Ovary (tissue), 9 donors: ENCODE measurements around the gene TLR6. TPM values are rescaled to one million over a fixed set of nuclear protein-coding genes. Genes with fewer than 3 reads are reported as not detected.

ENCODE experiments used
- DNase-seq, 5 donors: peaks; one replicate each; pipeline ENCODE4 v3.0.0-alpha.2; 2019 to 2020
- H3K27ac ChIP-seq, 2 donors: fragments of 200-600 bp; one replicate each; pipeline versions ENCODE4 v1.5.1 to v1.8.0; 2019 to 2022
- H3K27me3 ChIP-seq: fragments of 200-600 bp; one replicate; pipeline ENCODE4 v1.8.0; 2022
- H3K36me3 ChIP-seq: fragments of 200-600 bp; sonication (generic); one replicate; pipeline ENCODE4 v1.5.1; 2019
- H3K4me1 ChIP-seq: one replicate; pipeline ENCODE4 v1.8.1; 2013; ENCODE audit warnings: mild to moderate bottlenecking, moderate library complexity; ENCODE audit not compliant: insufficient read depth
- H3K4me3 ChIP-seq: fragments of 200-600 bp; sonication (generic); one replicate; pipeline ENCODE4 v1.5.1; 2017
- H3K9me3 ChIP-seq, 2 donors: fragments of 200-600 bp in 1 of 2; sonication (generic) in 1 of 2; one replicate each; pipeline versions ENCODE4 v1.5.1 to v1.8.1; 2013 to 2019; ENCODE audit warnings: mild to moderate bottlenecking in 1 of 2, moderate library complexity in 1 of 2
- EP300 ChIP-seq: sonication (generic); formaldehyde crosslinking; IDR thresholded peaks from one replicate; pipeline ENCODE4 v1.6.1; 2017; ENCODE audit warnings: antibody characterized with exemption
- POLR2A ChIP-seq: fragments of 450-650 bp; IDR thresholded peaks from one replicate; pipeline ENCODE4 v1.6.1; 2017; ENCODE audit warnings: antibody characterized with exemption, mild to moderate bottlenecking, moderate library complexity
- WGBS, 3 donors: extraction: QIAGEN DNeasy Blood & Tissue Kit in 1 of 3; methylation state at CpG; one replicate each; pipeline versions ENCODE4 v1.1.5 to v1.1.7; 2013 to 2017; 5-methylcytosine and 5-hydroxymethylcytosine counted together
- intact Hi-C, 4 donors: fragments of 100-400 bp; cut with DNase I; formaldehyde crosslinking; loops; one replicate each; pipeline versions ENCODE4 v1.11.0 to v1.15.1; 2022 to 2023
- polyA plus RNA-seq, 2 donors: library from polyadenylated mRNA; stranded (reverse); fragments of 200-250 nt in 1 of 2; fragments of 350-450 nt in 1 of 2; fragmentation: Illumina TruSeq in 1 of 2; extraction: RNeasy Lipid Tissue Mini Kit (QIAGEN cat#74804) in 1 of 2; gene quantifications; one replicate each; pipeline ENCODE4 v1.2.3, GENCODE V29; 2013 to 2014
- total RNA-seq, 7 donors: library from RNA; depleted of rRNA in 2 of 7; stranded (reverse); fragments of >200 nt in 2 of 7; fragmentation: NEBNext Ultra II Directional in 3 of 7; extraction: Animal tissue kit (Norgen Biotek cat#: 25700) in 3 of 7; gene quantifications; one replicate each; pipeline versions ENCODE4 v1.1.0 to v1.2.4, GENCODE V29; 2016 to 2023
- TF ChIP-seq, protein P1 (sequence below), 3 donors: fragments of 450-650 bp in 2 of 3; fragments of 200-600 bp in 1 of 3; IDR thresholded peaks; one replicate each; pipeline versions ENCODE4 v1.5.1 to v1.8.0; 2016 to 2022; ENCODE audit warnings: antibody characterized with exemption in 3 of 3, mild to moderate bottlenecking in 1 of 3
- donor health status: DM: no; HTN: no; CAD: no; lungs with moderate emphysema.
- donor health status: DM: no; HTN: no; CAD: no.
- donor health status: Bipolar disorder and iron deficiency.
- donor health status: DM: yes; HTN: yes; CAD: no.
- donor health status: DM: no; HTN: no; CAD: no.
- donor health status: DM: yes; HTN: yes; CAD: no.

TLR6 gene
- total and polyA plus RNA-seq, 9 donors, result 0.52 to 5.0 (median 2.6) TPM

DNA sequence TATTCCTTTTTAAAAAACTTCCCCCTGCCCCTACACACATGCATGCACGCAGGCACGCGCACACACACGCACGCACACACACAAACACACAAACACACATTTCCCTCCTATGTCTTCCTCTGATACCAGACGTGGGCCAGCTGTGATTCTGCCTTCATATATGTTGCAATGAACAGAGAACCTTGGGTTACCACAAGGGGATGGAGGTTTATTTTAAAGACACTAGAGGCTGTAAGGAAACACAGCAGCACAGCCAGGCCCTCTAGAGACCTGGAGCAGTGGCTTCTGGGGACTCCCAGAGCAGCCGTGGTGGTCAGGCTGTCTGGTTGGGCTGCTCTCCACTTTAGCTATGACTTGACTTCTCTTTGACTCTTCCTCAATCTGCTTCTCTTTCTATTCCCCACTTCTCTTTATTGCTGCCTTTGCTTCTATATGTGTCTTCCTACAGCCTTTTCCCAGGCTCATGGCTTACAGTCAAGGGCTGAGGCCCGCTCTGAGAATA, 70.7 kb downstream of the TLR6 start:
- no peak for DNase-seq
- no peak overlapping the region for H3K4me3 ChIP-seq

DNA sequence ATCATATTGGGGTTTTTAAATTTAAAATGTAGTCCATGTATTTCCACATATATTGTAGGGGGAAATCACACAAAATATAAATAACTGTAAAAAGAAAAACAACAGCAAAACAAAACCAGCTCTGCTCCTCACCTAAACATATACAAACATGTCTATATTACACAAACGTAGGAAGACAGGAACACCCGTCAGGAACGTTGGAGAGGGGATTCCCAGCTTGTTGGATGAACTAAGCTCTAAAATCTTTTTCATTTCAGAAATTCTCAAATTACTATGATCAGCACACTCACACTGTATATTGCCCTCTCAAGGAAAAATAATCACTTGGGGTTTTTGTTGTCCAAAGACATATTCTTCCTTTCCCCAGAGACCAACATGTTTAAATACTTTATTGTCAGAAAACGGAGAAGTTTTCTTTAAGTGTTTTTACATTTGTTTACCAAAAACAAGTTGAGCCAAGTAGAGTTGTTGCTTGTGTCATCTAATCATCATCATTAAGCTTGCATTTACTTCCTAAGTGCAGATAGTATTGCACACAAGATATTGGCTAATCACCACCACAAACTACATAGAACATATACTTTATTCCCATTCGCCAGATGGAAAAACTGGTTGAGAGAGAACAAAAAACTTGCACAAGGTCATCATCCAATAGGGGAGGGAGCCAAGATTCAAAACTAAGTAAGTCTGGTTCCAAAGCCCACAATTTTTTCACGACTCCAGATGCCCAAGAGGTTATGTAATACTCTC, 71.4 kb downstream of the TLR6 start:
- Histone ChIP-seq H3K27me3 (no peaks in the 10 kb centered on the region), H3K4me3 (no peak overlapping the region), H3K4me1 (no peaks in the 10 kb centered on the region), H3K36me3 (no peaks in the 10 kb centered on the region), H3K27ac (no peak overlapping the region), H3K9me3 (no peaks in the 10 kb centered on the region)
- intact Hi-C loops, result no loop called here
- 71 to 75% (median 73%) methylated on average over 6 of the region's 6 CpGs for WGBS, 3 donors
- no peak for DNase-seq
- TF ChIP-seq, protein P1, sequence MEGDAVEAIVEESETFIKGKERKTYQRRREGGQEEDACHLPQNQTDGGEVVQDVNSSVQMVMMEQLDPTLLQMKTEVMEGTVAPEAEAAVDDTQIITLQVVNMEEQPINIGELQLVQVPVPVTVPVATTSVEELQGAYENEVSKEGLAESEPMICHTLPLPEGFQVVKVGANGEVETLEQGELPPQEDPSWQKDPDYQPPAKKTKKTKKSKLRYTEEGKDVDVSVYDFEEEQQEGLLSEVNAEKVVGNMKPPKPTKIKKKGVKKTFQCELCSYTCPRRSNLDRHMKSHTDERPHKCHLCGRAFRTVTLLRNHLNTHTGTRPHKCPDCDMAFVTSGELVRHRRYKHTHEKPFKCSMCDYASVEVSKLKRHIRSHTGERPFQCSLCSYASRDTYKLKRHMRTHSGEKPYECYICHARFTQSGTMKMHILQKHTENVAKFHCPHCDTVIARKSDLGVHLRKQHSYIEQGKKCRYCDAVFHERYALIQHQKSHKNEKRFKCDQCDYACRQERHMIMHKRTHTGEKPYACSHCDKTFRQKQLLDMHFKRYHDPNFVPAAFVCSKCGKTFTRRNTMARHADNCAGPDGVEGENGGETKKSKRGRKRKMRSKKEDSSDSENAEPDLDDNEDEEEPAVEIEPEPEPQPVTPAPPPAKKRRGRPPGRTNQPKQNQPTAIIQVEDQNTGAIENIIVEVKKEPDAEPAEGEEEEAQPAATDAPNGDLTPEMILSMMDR (IDR thresholded peaks at IDR 0.05), result no peak
- no peak for TF ChIP-seq POLR2A
- no peak for TF ChIP-seq EP300

More for the DNA sequence above, 70.7 kb downstream of the TLR6 start:
- intact Hi-C loops, result no loop called here
- Histone ChIP-seq H3K9me3 (no peaks in the 10 kb centered on the region), H3K36me3 (no peaks in the 10 kb centered on the region), H3K4me1 (no peaks in the 10 kb centered on the region), H3K27ac (no peak overlapping the region), H3K27me3 (no peaks in the 10 kb centered on the region)
- WGBS, 3 donors, result 90 to 92% (median 92%) methylated on average over 8 of the region's 8 CpGs
- TF ChIP-seq EP300 (no peak), POLR2A (no peak)
- TF ChIP-seq, protein P1 (IDR thresholded peaks at IDR 0.05), result no peak

DNA sequence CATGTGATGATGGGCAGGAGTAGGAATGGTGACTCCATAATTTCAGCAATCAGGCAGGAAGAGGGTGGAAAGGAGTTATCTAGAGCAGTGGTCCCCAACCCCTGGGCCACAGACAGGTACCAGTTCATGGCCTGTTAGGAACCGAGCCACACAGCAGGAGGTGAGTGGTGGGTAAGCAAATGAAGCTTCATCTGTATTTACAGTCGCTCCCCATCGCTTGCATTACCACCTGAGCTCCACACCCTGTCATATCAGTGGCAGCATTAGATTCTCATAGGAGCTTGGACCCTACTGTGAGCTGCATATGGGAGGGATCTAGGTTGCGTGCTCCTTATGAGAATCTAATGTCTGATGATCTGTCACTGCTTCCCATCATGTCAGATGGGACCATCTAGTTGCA, 72.5 kb downstream of the TLR6 start:
- H3K9me3 ChIP-seq, result no peaks in the 10 kb centered on the region
- no peaks in the 10 kb centered on the region for H3K4me1 ChIP-seq
- TF ChIP-seq EP300, result no peak
- TF ChIP-seq POLR2A, result no peak
- TF ChIP-seq, protein P1 (IDR thresholded peaks at IDR 0.05), result no peak
- no peak overlapping the region for H3K4me3 ChIP-seq
- 92 to 97% (median 96%) methylated on average over 4 of the region's 4 CpGs for WGBS, 3 donors
- DNase-seq, result no peak
- intact Hi-C loops, result loop anchor here in 1 of 4 donors (5.0 kb wide), 1 partner anchor 722 kb away; no protein-coding TSS in a partner anchor
- no peaks in the 10 kb centered on the region for H3K27me3 ChIP-seq
- no peak overlapping the region for H3K27ac ChIP-seq
- H3K36me3 ChIP-seq, result no peaks in the 10 kb centered on the region

DNA sequence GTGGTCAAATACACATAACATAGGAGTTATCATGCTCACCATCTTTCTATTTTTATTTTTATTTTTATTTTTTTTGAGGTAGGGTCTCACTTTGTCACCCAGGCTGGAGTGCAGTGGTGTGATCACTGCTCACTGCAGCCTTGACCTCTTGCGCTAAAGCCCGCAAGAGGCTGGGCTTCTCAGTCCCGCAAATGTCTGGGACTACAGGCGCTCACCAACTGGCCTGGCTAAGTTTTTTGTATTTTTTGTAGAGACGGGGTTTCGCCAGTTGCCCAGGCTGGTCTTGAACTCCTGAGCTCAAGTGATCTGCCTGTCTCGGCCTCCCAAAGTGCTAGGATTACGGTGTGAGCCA, 73.5 kb downstream of the TLR6 start:
- Histone ChIP-seq H3K27me3 (no peaks in the 10 kb centered on the region), H3K4me3 (no peak overlapping the region), H3K9me3 (no peaks in the 10 kb centered on the region), H3K4me1 (no peaks in the 10 kb centered on the region), H3K27ac (no peak overlapping the region), H3K36me3 (no peaks in the 10 kb centered on the region)
- TF ChIP-seq EP300, result no peak
- no peak for TF ChIP-seq POLR2A
- TF ChIP-seq, protein P1 (IDR thresholded peaks at IDR 0.05), result no peak
- 77 to 85% (median 78%) methylated on average over 8 of the region's 8 CpGs for WGBS, 3 donors
- no peak for DNase-seq
- intact Hi-C loops, result loop anchor here in 1 of 4 donors (5.0 kb wide), 1 partner anchor 721 kb away; no protein-coding TSS in a partner anchor
